ENCODE data around the gene C11orf42.
"Not testable (repeated sequence)": the region's sequence is repeated elsewhere in the genome, so short reads cannot be mapped to it uniquely, and the experiment has no call there.

Gene C11orf42

DNA sequence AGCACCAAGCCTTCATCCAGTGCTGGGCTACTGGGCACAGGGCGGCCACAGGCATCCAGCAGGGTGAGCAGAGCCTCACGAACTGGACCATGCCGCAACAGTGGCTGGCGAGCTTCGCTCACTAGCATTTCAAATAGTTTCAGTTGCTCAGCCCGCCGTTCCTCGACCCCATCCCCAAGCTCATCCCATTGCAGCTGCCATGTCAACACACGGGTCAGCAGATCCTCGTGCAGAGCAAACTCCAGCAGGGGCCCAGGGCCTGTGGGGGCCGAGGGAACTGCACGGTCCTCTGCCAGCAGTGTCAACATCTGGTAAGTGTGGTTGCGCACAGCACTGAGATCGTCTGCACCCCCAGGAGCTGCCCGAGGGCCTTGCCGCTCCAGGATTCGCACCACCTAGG lies 18.5 kb downstream of the C11orf42 start:
- no peak for DNase-seq (ENCODE audit: low spot score)

DNA sequence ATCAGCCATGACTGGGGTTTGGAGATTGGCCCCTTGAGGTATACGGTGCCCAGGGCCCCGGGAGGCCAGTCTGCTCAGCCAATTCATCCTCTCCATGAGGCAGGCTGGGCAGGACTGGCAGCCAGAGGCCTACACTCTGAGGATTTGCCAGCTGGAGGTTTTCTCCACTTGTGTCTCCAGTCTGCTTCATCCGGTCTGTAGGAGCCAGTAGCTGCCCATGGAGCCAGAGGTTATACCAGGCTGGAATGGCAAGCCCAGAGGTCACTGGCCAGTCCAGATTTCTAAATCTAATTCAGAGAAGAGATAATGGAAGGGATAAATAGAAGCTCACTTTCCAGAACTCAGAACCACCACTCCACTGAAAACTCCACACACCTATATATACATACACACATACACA lies 19.1 kb downstream of the C11orf42 start:
- no peak for DNase-seq (ENCODE audit: low spot score)

DNA sequence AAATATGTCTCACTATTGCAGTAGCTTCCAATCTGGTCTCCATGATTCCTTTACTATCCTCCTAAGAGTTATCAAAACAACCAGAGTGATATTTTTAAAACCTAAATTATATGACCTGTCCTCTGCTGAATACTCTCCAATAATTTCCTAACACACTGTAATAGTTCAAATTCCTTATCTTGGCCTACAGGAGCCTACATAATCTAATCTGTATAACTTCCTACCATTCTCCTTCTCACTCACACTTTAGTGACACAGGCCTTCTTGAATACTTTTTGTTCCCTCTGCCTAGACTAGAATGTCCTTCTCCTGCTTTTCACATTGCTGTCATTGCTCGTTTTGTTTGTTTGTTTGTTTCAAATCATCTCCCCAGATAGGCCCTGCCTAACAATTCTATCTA lies 19.7 kb downstream of the C11orf42 start:
- DNase-seq (ENCODE audit: low spot score): no peak

- DNase-seq (ENCODE audit: low spot score): peak; percentile 19
Measured at GRCh38 chr11:6225896-6226295, 20.5 kb downstream of the C11orf42 start.

GRCh38 chr11:6228520-6228919 lies 23.2 kb downstream of the C11orf42 start:
- DNase-seq (ENCODE audit: low spot score): no peak

DNA sequence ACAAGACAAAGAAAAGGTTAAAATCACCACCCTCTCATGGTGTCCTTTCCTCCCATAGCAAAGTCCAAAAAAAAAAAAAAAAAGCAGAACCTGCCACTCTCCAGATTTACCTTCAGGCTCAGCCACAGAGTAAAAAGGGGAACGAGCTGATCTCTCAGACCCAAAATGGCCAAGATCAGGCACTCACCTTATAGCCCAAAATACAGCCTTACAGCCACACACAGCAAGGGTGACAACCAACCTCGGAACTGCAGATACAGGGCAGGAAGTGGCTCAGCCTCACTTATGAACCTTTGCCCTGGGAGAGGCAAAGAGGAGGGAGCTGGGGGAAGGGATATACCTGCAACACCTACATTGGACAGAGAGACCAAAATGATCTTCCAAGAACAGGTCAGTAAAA lies 24.6 kb downstream of the C11orf42 start:
- no peak for DNase-seq (ENCODE audit: low spot score)

DNA sequence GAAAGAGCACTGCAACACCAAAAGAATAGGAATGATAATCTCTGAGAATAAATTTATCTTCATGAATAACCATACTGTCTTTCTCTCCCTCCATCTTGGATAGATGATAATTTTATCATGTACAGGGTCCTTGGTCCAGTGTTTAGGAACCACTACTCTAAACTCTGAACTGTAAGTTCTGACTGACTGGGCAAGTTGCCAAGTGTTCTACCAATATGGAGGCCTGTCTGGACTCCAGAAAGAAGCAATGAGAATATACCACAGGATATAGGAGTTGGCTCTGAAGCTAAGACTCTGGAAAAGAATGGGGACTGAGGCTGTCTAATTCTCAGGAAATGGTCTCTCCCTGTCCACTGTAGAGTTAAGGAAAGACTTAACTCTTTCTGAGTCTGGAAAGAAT lies 27.5 kb downstream of the C11orf42 start:
- no peak for DNase-seq (ENCODE audit: low spot score)

- DNase-seq (ENCODE audit: low spot score): no peak
Measured at GRCh38 chr11:6233984-6234386, 28.6 kb downstream of the C11orf42 start.

DNA sequence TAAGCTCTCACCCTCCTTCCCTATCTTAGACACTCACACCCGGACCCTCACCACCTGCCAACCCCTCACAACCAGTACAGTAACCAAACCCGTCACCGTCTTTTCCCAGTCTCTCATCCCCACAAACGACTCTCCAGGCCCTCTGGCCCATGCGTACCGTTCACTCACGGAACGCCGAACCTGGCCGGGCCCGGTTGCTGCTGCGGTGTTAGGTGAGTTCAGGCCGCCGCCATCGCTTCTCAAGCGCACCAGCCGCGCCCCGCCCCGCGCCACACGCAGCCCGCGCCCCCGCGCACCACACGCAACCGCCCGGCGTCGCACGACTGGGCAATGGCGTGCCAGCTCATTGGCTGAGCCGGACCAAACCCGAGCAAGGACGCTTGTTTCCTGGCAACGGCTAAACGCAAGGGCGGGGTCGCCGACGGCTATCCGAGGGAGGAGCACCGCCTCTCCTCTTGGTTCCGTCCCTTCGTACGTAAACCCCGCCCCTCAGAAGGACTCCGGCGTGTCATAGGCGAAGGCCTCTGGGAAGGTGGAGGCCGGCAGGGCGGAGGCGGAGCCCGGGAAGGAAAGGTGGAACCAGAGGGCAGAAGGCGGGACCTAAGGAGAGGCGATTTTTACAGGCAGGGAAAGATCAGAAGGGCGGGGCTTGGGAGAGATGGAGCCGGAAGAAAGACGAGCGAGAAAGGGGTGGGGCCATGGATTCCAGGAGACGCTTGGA lies 29.2 kb downstream of the C11orf42 start, which contains the start of gene FHIP1B:
Gene FHIP1B, minus strand, starts transcription at position 250 of the 721 bp plus-strand sequence. CDS start 10,120 bp downstream, outside the sequence.
- DNase-seq (ENCODE audit: low spot score): peak; percentile 99

DNA sequence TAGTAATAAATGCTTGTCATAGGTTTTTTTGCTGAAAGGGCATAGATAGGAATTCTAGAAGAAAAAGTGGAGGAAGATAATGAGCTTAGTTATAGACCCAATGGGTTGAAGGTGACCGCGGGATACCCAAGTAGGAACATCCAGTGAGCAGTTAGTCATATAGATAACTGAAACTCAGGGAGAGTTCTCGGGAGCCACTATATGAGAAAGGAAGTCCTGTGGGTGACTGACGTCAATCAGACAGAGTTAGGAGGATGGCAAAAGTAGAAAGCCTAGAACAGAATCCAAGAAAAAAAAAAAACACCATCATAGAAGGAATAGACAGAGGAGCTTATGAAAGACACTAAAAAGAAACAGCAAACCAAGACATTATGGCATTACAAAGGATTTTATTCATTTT lies 31.9 kb downstream of the C11orf42 start:
- DNase-seq (ENCODE audit: low spot score): no peak

DNA sequence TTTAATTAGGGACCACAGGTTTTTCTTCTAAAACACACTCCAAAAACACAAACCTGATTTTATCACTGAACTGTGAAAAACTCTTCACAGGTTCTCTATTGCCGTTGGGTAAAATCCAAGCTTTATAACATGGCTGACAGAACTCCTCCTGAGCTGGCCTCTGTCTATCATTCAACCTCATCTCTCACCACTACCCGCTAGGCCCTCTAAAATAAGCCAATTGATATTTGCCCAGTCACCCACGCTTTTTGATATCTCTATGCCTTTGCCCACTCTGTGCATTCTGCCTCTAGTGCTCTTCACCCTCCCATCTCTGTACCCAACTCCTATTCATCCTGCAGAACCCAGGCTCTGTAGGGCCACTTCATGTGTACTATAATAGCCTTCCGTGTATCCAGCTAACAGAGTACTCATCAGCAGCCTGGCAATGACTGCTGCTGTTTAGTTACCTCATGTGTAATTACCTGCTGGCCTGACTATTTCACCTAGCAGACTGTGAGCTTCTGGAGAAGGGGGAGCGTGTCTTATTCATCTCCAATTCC lies 32.5 kb downstream of the C11orf42 start:
- no peak for DNase-seq (ENCODE audit: low spot score)

DNA sequence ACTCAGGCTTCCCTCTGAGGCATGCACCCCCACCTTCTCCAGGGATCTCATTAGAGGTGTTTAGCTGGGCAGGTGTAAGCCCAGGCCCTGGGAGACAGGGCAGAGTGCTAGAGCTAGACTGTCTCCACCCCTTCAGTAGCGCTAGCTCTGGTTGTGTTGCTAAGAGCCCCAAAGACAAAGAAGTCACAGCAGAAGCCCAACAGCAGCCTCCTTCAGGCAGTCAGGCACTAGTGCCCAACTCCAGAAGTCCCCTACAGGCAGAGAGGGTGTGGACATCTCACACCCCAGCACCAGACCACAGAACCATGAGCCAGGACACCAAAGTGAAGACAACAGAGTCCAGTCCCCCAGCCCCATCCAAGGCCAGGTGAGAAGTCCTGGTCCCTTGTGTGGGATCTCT lies 33.5 kb downstream of the C11orf42 start, which contains the start of gene CNGA4:
Gene CNGA4, plus strand, starts transcription at position 188 of the 400 bp plus-strand sequence. Its CDS starts 118 bp downstream, at position 306.
- DNase-seq (ENCODE audit: low spot score): no peak

- no peak for DNase-seq (ENCODE audit: low spot score)
Measured at GRCh38 chr11:6240139-6240538, 34.8 kb downstream of the C11orf42 start.

GRCh38 chr11:6240781-6241180 lies 35.4 kb downstream of the C11orf42 start:
- DNase-seq (ENCODE audit: low spot score): no peak

DNA sequence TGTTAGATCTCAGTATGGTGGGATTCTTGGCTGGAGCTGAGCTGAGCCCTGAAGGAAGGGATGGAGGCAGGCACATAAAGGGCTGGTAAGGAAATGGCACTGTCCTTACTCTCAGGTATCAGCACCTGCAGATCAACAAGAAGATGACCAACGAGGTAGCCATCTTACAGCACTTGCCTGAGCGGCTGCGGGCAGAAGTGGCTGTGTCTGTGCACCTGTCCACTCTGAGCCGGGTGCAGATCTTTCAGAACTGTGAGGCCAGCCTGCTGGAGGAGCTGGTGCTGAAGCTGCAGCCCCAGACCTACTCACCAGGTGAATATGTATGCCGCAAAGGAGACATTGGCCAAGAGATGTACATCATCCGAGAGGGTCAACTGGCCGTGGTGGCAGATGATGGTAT lies 36.0 kb downstream of the C11orf42 start:
- DNase-seq (ENCODE audit: low spot score): no peak

DNA sequence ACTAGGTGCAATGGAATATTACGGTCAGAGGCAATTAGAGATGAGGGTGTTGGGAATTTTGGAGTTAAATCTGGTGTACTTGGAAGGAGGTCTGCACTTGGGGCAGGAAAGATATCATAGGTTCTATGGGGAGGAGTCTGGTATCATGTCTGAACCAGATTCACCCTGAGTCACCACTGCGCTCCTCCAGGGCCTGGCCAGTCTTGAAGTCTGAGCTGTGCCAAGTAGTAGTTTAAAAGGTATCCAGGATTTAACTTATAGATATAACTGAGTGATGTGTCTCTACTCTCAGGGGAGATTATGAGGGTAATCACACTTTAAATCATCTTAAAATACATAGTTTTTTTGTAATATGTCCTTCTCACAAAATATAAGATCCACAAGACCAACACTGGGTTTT lies 40.2 kb downstream of the C11orf42 start:
- no peak for DNase-seq (ENCODE audit: low spot score)

DNA sequence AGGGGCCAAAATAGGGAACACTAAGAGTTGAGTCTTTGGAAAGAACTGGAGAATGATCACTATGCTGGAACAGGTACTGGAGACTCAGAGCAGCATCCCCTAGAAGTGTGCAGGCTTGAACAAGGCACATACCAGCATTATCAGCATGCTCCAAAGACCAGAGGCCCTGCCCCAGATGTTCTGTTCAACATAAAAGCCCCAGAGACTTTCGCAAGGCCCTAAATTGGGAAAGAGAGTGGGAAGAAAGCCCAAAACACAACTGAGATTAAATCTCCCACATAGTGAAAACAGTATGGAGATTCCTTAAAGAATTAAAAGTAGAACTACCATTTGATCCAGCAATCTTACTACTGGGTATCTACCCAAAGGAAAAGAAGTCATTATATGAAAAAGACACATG lies 42.9 kb downstream of the C11orf42 start:
- no peak for DNase-seq (ENCODE audit: low spot score)

DNA sequence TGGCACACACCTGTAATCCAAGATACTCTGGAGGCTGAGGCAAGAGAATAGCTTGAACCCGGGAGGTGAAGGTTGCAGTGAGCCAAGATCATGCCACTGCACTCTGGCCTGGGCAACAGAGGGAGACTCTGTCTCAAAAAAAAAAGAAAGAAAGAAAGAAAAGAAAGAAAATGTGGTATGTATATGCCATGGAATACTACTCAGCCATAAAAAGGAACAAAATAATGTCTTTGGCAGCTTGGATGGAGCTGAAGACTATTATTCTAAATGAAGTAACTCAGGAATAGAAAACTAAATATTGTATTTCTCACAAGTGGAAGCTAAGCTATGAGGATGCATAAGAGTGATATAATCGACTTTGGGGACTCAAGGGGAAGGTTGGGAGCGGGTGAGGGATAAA lies 43.5 kb downstream of the C11orf42 start:
- DNase-seq (ENCODE audit: low spot score): not testable (repeated sequence)

DNA sequence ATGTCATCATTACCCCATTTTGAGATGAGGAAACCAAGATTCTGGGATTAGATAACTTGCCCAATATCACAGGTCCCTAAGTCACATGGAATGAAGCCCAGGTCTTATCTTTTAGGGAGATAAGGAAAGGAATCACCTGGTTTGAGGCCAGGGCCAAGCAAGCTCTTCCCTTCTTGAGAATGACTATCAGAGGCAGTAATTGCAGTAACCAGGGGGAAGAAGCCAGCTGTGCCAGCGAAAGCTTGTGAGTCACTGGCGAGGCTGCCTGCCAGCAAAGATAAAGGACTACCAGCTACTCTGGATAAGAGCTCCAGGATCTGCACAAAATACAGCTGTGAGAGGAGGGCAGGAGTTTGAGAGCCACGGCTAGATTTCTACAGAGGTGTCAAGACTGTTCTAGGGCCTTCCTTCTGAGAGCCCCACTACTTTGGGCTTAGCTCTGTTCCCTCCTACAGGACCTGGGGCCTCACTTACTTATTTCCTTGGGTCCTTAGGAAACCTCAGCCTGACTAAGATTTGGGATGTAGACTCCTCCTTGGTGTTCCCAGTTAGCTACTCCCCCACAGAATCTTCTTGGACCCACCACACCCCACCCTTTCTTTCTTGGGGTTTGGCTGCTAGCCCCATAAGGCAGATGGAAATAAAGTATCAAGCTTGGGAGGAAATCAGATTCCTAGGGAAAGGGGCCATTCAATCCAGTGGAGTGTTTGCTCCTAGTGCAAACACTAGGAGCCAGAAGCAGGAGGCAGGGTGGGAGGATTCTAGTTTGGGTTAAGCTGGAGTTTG lies 44.6 kb downstream of the C11orf42 start:
- DNase-seq (ENCODE audit: low spot score): no peak

- DNase-seq (ENCODE audit: low spot score): peak; percentile 42
Measured at GRCh38 chr11:6251120-6251733, 45.9 kb downstream of the C11orf42 start.

DNA sequence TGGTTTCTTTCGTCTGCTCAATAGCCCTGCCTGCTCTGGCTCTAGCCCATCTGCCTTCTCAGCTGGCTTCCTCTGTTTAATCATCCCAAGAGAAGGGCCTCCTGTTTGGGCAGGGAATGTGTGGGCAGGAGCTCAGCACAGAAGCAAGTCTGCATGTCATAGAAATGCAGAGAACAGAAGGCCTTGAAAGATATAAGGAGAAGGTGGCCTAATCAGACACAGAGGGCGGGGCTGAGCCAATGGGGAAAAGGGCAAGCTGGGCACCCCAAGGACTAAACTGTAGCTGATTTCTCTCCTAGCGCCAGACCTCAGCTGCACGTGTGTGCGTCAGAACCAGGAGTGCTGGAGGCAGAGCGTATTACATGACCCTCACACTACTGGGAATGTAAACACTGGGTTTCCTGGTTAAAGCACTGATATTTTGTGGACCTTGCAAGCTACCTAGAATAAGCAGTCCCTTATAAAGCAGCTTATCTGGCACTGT lies 46.7 kb downstream of the C11orf42 start:
- no peak for DNase-seq (ENCODE audit: low spot score)

DNA sequence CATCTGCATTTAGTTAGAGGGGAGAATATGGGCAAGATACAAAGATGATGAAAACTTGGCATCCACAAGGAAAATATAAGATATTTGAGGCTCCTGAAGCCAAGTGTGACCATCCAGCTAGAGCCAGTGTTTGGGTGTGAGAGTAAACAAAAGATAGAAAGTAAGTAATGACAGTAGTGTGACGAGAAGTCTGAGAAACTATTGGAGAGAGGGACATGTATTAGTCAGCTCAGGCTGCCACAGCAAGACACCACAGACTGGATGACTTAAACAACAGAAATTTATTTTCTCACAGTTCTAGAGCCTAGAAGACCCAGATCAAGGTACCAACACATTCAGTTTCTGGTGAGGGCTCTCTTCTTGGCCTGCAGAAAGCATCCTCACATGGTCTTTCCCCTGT lies 47.8 kb downstream of the C11orf42 start:
- DNase-seq (ENCODE audit: low spot score): no peak
